Keratinocyte (primary cell): Measurements from ENCODE around the gene ARL15. TPM values are rescaled to one million over a fixed set of nuclear protein-coding genes. Genes with fewer than 3 reads are reported as not detected.

ENCODE experiments used
- DNase-seq: peaks from one replicate; pipeline ENCODE4 v3.0.0-alpha.2; 2011; ENCODE audit warnings: low read depth, missing footprints, low spot score
- FAIRE-seq: peaks from 2 replicates; lab custom pipeline; 2011; peaks lifted over from hg19 to GRCh38; lab: Jason Lieb, UNC
- H2AFZ ChIP-seq: 2 replicates; pipeline ENCODE4 v1.6.0; 2012; ENCODE audit warnings: low read length, control low read depth, inconsistent platforms; ENCODE audit not compliant: control insufficient read depth
- H3K27ac ChIP-seq: 2 replicates; pipeline ENCODE4 v1.5.1; 2011; ENCODE audit warnings: low read length; ENCODE audit not compliant: control insufficient read depth, insufficient read depth
- H3K27me3 ChIP-seq: 3 replicates; pipeline ENCODE4 v1.6.0; 2011; ENCODE audit warnings: low read length; ENCODE audit not compliant: control insufficient read depth, insufficient read depth; ENCODE audit errors: extremely low read depth
- H3K36me3 ChIP-seq, 2 experiments: 2 replicates in 1 of 2; 3 replicates in 1 of 2; pipeline ENCODE4 v1.5.1; 2011; ENCODE audit warnings: low read length in 2 of 2, mild to moderate bottlenecking in 1 of 2; ENCODE audit not compliant: control insufficient read depth in 2 of 2, insufficient read depth in 2 of 2; ENCODE audit errors: extremely low read depth in 1 of 2
- H3K4me1 ChIP-seq: 3 replicates; pipeline ENCODE4 v1.5.1; 2011; ENCODE audit warnings: low read length; ENCODE audit not compliant: control insufficient read depth, insufficient read depth; ENCODE audit errors: extremely low read depth
- H3K4me2 ChIP-seq: 3 replicates; pipeline ENCODE4 v1.6.0; 2011; ENCODE audit warnings: low read depth, low read length; ENCODE audit not compliant: control insufficient read depth, insufficient read depth; ENCODE audit errors: extremely low read depth
- H3K4me3 ChIP-seq, 3 experiments: fragments of 200-600 bp in 1 of 3; sonication (generic) in 1 of 3; 2 replicates in 2 of 3; 3 replicates in 1 of 3; pipeline ENCODE4 v1.5.1; 2011 to 2016; ENCODE audit warnings: low read length in 3 of 3, mild to moderate bottlenecking in 3 of 3, control low read depth in 2 of 3, inconsistent platforms in 1 of 3, low read depth in 1 of 3, mixed read lengths in 1 of 3, mixed run types in 1 of 3, moderate library complexity in 1 of 3; ENCODE audit not compliant: control insufficient read depth in 2 of 3, insufficient read depth in 2 of 3; ENCODE audit errors: extremely low read depth in 1 of 3
- H3K79me2 ChIP-seq: 2 replicates; pipeline ENCODE4 v1.6.0; 2012; ENCODE audit warnings: low read length; ENCODE audit not compliant: control insufficient read depth, insufficient read depth
- H3K9ac ChIP-seq: 3 replicates; pipeline ENCODE4 v1.6.0; 2011; ENCODE audit warnings: low read length; ENCODE audit not compliant: control insufficient read depth, insufficient read depth; ENCODE audit errors: extremely low read depth
- H3K9me1 ChIP-seq: 3 replicates; pipeline ENCODE4 v1.6.0; 2011; ENCODE audit warnings: low read length; ENCODE audit not compliant: control insufficient read depth, insufficient read depth; ENCODE audit errors: extremely low read depth
- H3K9me3 ChIP-seq: 2 replicates; pipeline ENCODE4 v1.5.1; 2012; ENCODE audit warnings: low read depth, low read length; ENCODE audit not compliant: control insufficient read depth
- H4K20me1 ChIP-seq: 3 replicates; pipeline ENCODE4 v1.6.0; 2011; ENCODE audit warnings: low read length; ENCODE audit not compliant: control insufficient read depth, insufficient read depth; ENCODE audit errors: extremely low read depth
- CTCF ChIP-seq, 3 experiments: IDR thresholded peaks in 1 of 3; conservative IDR thresholded peaks in 1 of 3; optimal IDR thresholded peaks in 1 of 3; 2 replicates in 2 of 3; 3 replicates in 1 of 3; pipeline versions ENCODE3 to v1.5.1; 2011; ENCODE audit warnings: low read length in 3 of 3, mild to moderate bottlenecking in 3 of 3, moderate library complexity in 2 of 3, control low read depth in 1 of 3, inconsistent platforms in 1 of 3; ENCODE audit not compliant: insufficient read depth in 2 of 3; ENCODE audit errors: extremely low read depth in 1 of 3
- EZH2 ChIP-seq: IDR thresholded peaks from one replicate; pipeline ENCODE4 v1.6.1; 2012; ENCODE audit warnings: inconsistent platforms, mild to moderate bottlenecking, low read length, moderate library complexity
- dilution Hi-C: fragments of 300-500 bp; cut with MboI; formaldehyde crosslinking; loops from one replicate; pipeline ENCODE4 v1.7.0; 2020; ENCODE audit warnings: low sequenced_read_pairs; ENCODE audit not compliant: extremely low pct_ligation_motif_present
- polyA plus RNA-seq, 5 experiments: library from polyadenylated mRNA; depleted of rRNA in 3 of 5; stranded (reverse) in 3 of 5; stranded (forward) in 1 of 5; unstranded in 1 of 5; fragments of >200 nt; gene quantifications; 1 replicate in 1 of 5; 2 replicates in 3 of 5; 3 replicates in 1 of 5; pipeline versions ENCODE4 v1.2.1 to v1.2.3, GENCODE V29; 2011 to 2012; ENCODE audit warnings: missing spikeins in 2 of 5, low read depth in 1 of 5, low replicate concordance in 1 of 5

The ARL15 gene
- polyA plus RNA-seq, 1 donor (not counting 4 experiments of a cell fraction or from before 2014, with no cell fraction given): 19.7 TPM

- no peaks in the 10 kb centered on the region for H3K27me3 ChIP-seq
- no peaks in the 10 kb centered on the region for H3K4me1 ChIP-seq
- no peaks in the 10 kb centered on the region for H3K9me1 ChIP-seq
- no peak overlapping the region for H3K4me2 ChIP-seq
- no peaks in the 10 kb centered on the region for H3K79me2 ChIP-seq
- no peak overlapping the region for H3K9ac ChIP-seq
- H2AFZ ChIP-seq: no peak overlapping the region
- dilution Hi-C loops: no loop called here
- H3K9me3 ChIP-seq: no peaks in the 10 kb centered on the region
- H3K27ac ChIP-seq: no peak overlapping the region
- DNase-seq (no peak), FAIRE-seq (no peak)
- no peak overlapping the region for H3K4me3 ChIP-seq
- H4K20me1 ChIP-seq: no peaks in the 10 kb centered on the region
- H3K36me3 ChIP-seq: no peaks in the 10 kb centered on the region
- TF ChIP-seq CTCF (optimal IDR thresholded peaks at IDR 0.05 in 1 of 3, IDR thresholded peaks at IDR 0.05 in 1 of 3, conservative IDR thresholded peaks at IDR 0.05 in 1 of 3; ENCODE audit: extremely low read depth in 1 of 3, insufficient read depth in 2 of 3, low read length in 3 of 3) (no peak), EZH2 (no peak)
Measured at GRCh38 chr5:54000011-54000410, 310.4 kb downstream of the ARL15 start.

- dilution Hi-C loops: no loop called here
- DNase-seq (no peak), FAIRE-seq (no peak)
- Histone ChIP-seq H3K9ac (no peak overlapping the region), H4K20me1 (no peaks in the 10 kb centered on the region), H3K4me1 (peaks cover 12% of the 10 kb centered on the region), H3K36me3 (no peaks in the 10 kb centered on the region), H3K27ac (no peak overlapping the region), H2AFZ (no peak overlapping the region), H3K4me3 (no peak overlapping the region), H3K27me3 (no peaks in the 10 kb centered on the region), H3K9me3 (no peaks in the 10 kb centered on the region), H3K9me1 (no peaks in the 10 kb centered on the region), H3K4me2 (no peak overlapping the region), H3K79me2 (no peaks in the 10 kb centered on the region)
- TF ChIP-seq CTCF (optimal IDR thresholded peaks at IDR 0.05 in 1 of 3, IDR thresholded peaks at IDR 0.05 in 1 of 3, conservative IDR thresholded peaks at IDR 0.05 in 1 of 3; ENCODE audit: extremely low read depth in 1 of 3, insufficient read depth in 2 of 3, low read length in 3 of 3): no peak
- TF ChIP-seq EZH2: no peak
Measured at GRCh38 chr5:53997736-53998627, 312.4 kb downstream of the ARL15 start.
